Smooth muscle cell (in vitro differentiated cells): ENCODE data around the gene NSF. TPM values are rescaled to one million over a fixed set of nuclear protein-coding genes. Genes with fewer than 3 reads are reported as not detected.

Source experiments
- DNase-seq: peaks from one replicate; lab custom pipeline; 2025; ENCODE audit not compliant: unreplicated experiment; lab: John Stamatoyannopoulos, UW
- H2AFZ ChIP-seq: fragments of 200-600 bp; sonication (generic); 2 replicates; pipeline ENCODE4 v1.6.0; 2016; ENCODE audit warnings: antibody characterized with exemption, low read depth, mild to moderate bottlenecking
- H3F3A ChIP-seq: fragments of 200-600 bp; sonication (generic); 2 replicates; pipeline ENCODE4 v1.6.0; 2017; ENCODE audit warnings: antibody characterized with exemption, low read depth
- H3K27ac ChIP-seq: fragments of 200-600 bp; sonication (generic); 2 replicates; pipeline ENCODE4 v1.5.1; 2016; ENCODE audit warnings: low read depth, mild to moderate bottlenecking
- H3K27me3 ChIP-seq: fragments of 200-600 bp; sonication (generic); 2 replicates; pipeline ENCODE4 v1.6.1; 2016; ENCODE audit warnings: low read depth, mild to moderate bottlenecking
- H3K36me3 ChIP-seq: fragments of 200-600 bp; sonication (generic); 2 replicates; pipeline ENCODE4 v1.5.1; 2016; ENCODE audit warnings: low read depth
- H3K4me1 ChIP-seq: fragments of 200-600 bp; sonication (generic); 2 replicates; pipeline ENCODE4 v1.5.1; 2016; ENCODE audit warnings: low read depth
- H3K4me2 ChIP-seq: fragments of 200-600 bp; sonication (generic); 2 replicates; pipeline ENCODE4 v1.6.0; 2016; ENCODE audit warnings: mild to moderate bottlenecking
- H3K4me3 ChIP-seq: fragments of 200-600 bp; sonication (generic); 2 replicates; pipeline ENCODE4 v1.5.1; 2016; ENCODE audit warnings: mild to moderate bottlenecking
- H3K79me2 ChIP-seq: fragments of 200-600 bp; sonication (generic); 2 replicates; pipeline ENCODE4 v1.6.0; 2016; ENCODE audit warnings: low read depth, mild to moderate bottlenecking
- H3K9ac ChIP-seq: fragments of 200-600 bp; sonication (generic); 2 replicates; pipeline ENCODE4 v1.6.0; 2016; ENCODE audit warnings: low read depth
- H3K9me3 ChIP-seq: fragments of 200-600 bp; sonication (generic); replicated peaks from 2 replicates; pipeline ENCODE4 v1.5.1; 2016; ENCODE audit warnings: low read depth
- H4K20me1 ChIP-seq: fragments of 200-600 bp; sonication (generic); 2 replicates; pipeline ENCODE4 v1.6.0; 2016; ENCODE audit warnings: low read depth
- WGBS: methylation state at CpG from one replicate; pipeline ENCODE4 v1.1.7; 2016; ENCODE audit warnings: low lambda C conversion rate; 5-methylcytosine and 5-hydroxymethylcytosine counted together
- polyA plus RNA-seq: library from polyadenylated mRNA; unstranded; fragments of >200 nt; fragmentation: Nextera tagmentation; extraction: Ambion mirVana; gene quantifications from 2 replicates; pipeline ENCODE4 v1.2.1, GENCODE V29; 2016
- total RNA-seq: library from RNA; depleted of rRNA; stranded (reverse); fragments of >200 nt; gene quantifications from 2 replicates; pipeline ENCODE4 v1.2.3, GENCODE V29; 2014
- TF ChIP-seq, protein P1 (sequence below): fragments of 200-600 bp; sonication (generic); IDR thresholded peaks from 2 replicates; pipeline ENCODE4 v1.5.1; 2017; ENCODE audit warnings: borderline replicate concordance, mild to moderate bottlenecking, antibody characterized with exemption; ENCODE audit not compliant: insufficient read depth, poor library complexity, severe bottlenecking

Gene NSF
- total and polyA plus RNA-seq, 2 experiments from 2014 or later: 27.7 to 34.0 TPM

DNA sequence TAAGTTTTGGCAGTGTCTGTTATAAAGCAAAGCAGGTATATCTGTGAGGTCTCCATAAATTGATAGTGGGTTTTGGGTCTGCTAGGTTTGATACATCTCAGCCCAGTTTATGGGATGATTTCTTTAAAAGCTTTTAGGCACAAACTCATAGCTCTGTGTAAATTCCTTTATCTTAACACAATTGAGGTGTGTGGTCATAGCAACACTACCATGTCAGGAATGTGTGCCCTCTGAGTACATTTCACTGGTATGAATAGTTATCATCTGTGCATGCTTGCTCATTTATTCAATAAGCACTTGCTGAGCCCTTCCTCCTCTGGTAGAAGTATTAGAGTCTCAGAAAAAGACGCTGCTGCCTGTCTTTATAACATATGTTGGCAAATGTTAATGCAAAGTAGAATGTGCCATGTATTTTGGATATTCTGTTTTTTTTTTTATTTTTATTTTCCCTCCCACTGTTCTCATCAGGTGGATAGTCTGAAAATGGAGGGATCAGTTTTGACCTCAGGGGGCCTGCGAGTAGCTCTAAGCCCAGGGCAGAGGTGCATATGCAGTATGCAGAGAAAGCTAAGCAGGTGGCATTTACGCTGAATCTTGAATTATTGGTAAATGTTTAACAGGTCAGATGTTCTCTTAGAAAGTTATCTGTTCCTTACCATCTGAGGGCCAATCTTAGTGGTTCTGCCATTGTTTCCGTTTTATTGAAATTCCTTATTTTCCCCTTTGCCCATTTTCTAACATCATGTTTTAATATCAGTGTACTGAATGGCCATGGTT lies 137.3 kb downstream of the NSF start:
- peak overlapping the region; percentile 21 for H3K4me2 ChIP-seq
- H4K20me1 ChIP-seq: no peaks in the 10 kb centered on the region
- no peak overlapping the region for H2AFZ ChIP-seq
- H3K27ac ChIP-seq: peak overlapping the region; percentile 54
- peaks cover 20% of the 10 kb centered on the region for H3K4me1 ChIP-seq
- H3K79me2 ChIP-seq: no peaks in the 10 kb centered on the region
- DNase-seq: no peak
- TF ChIP-seq, protein P1, sequence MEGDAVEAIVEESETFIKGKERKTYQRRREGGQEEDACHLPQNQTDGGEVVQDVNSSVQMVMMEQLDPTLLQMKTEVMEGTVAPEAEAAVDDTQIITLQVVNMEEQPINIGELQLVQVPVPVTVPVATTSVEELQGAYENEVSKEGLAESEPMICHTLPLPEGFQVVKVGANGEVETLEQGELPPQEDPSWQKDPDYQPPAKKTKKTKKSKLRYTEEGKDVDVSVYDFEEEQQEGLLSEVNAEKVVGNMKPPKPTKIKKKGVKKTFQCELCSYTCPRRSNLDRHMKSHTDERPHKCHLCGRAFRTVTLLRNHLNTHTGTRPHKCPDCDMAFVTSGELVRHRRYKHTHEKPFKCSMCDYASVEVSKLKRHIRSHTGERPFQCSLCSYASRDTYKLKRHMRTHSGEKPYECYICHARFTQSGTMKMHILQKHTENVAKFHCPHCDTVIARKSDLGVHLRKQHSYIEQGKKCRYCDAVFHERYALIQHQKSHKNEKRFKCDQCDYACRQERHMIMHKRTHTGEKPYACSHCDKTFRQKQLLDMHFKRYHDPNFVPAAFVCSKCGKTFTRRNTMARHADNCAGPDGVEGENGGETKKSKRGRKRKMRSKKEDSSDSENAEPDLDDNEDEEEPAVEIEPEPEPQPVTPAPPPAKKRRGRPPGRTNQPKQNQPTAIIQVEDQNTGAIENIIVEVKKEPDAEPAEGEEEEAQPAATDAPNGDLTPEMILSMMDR: no peak
- no peaks in the 10 kb centered on the region for H3F3A ChIP-seq
- H3K27me3 ChIP-seq: no peaks in the 10 kb centered on the region
- 89% methylated on average over 4 of the region's 4 CpGs for WGBS
- H3K9ac ChIP-seq: no peak overlapping the region
- H3K4me3 ChIP-seq: no peak overlapping the region
- H3K9me3 ChIP-seq: no peaks in the 10 kb centered on the region
- H3K36me3 ChIP-seq: no peaks in the 10 kb centered on the region

DNA sequence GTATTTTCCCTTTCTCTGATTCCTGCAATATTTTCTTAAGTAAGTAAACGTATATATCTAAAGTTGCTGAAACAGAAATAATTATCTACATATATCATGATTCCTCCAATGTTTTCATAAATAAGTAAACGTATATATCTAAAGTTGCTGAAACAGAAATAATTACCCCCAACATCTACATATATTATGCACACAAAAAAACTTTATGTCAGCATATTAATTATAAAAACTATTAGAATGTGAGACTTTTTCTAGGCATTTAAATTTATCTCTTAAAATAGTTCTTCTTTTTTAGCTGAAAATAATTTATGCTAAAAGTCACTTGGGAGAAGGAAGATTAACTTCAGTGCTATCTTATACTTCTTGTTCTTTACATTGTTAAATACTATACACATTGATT lies 139.6 kb downstream of the NSF start:
- no peak overlapping the region for H3K27ac ChIP-seq

DNA sequence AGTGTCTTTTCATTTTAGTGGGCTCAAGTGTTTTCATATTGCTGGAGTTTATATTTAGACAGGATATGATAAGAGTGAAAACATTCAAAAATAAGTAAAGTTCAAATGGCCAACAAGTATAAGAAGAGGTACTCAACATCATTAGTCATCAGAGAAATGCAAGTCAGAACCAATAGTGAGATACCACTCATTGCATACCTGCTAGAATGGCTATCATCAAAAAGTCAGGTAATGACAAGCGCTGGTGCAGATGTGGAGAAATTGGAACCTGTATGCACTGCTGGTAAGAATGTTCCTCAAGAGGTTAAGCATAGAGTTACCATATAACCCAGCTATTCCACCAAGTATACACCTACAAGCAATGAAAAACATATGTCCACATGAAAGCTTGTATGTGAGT lies 140.2 kb downstream of the NSF start:
- no peak overlapping the region for H2AFZ ChIP-seq
- TF ChIP-seq, protein P1: no peak
- H3K4me1 ChIP-seq: peaks cover 35% of the 10 kb centered on the region
- no peak overlapping the region for H3K27ac ChIP-seq
- H3K36me3 ChIP-seq: no peaks in the 10 kb centered on the region
- no peak overlapping the region for H3K9ac ChIP-seq
- no peaks in the 10 kb centered on the region for H3K27me3 ChIP-seq
- no peaks in the 10 kb centered on the region for H3K79me2 ChIP-seq
- no peak for DNase-seq
- no peak overlapping the region for H3K4me2 ChIP-seq
- WGBS: 100% methylated on average over 1 of the region's 1 CpG
- H3F3A ChIP-seq: no peaks in the 10 kb centered on the region
- no peaks in the 10 kb centered on the region for H3K9me3 ChIP-seq
- no peaks in the 10 kb centered on the region for H4K20me1 ChIP-seq
- no peak overlapping the region for H3K4me3 ChIP-seq

More for the DNA sequence above, 139.6 kb downstream of the NSF start:
- 99% methylated on average over 2 of the region's 2 CpGs for WGBS
- Histone ChIP-seq H3K36me3 (no peaks in the 10 kb centered on the region), H3K4me2 (no peak overlapping the region), H3K9ac (no peak overlapping the region), H3K4me1 (peaks cover 35% of the 10 kb centered on the region), H3K79me2 (no peaks in the 10 kb centered on the region), H2AFZ (no peak overlapping the region), H3K4me3 (no peak overlapping the region), H3K27me3 (no peaks in the 10 kb centered on the region), H3K9me3 (no peaks in the 10 kb centered on the region), H4K20me1 (no peaks in the 10 kb centered on the region), H3F3A (no peaks in the 10 kb centered on the region)
- TF ChIP-seq, protein P1: no peak
- DNase-seq: no peak

DNA sequence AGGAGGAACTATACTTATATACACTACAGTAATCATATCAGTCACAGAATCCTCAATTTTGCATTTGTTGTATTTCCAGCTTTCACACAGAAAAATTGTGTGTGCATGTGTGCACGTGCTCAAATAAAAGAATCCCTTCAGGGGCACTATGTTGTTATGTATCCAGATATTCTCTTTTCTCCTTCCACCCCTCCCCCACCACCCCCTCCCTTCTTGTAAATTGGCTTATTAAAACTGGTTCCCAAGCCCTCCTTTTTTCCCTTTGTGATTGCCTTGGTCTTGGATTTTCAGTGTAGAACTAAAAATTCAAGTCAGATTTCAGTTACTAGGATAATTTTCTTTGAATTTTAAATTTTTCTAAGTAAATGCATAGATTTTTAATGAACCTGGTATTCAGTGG lies 141.7 kb downstream of the NSF start:
- Histone ChIP-seq H3K36me3 (no peaks in the 10 kb centered on the region), H3K4me1 (peaks cover 32% of the 10 kb centered on the region), H3K4me3 (no peak overlapping the region), H3K79me2 (no peaks in the 10 kb centered on the region), H3K9ac (no peak overlapping the region), H3K9me3 (no peaks in the 10 kb centered on the region), H3F3A (no peaks in the 10 kb centered on the region), H4K20me1 (no peaks in the 10 kb centered on the region), H2AFZ (no peak overlapping the region), H3K27me3 (no peaks in the 10 kb centered on the region), H3K4me2 (no peak overlapping the region), H3K27ac (no peak overlapping the region)
- WGBS: 63% methylated on average over 1 of the region's 1 CpG
- TF ChIP-seq, protein P1: no peak
- no peak for DNase-seq
